ENCODE data around the gene MEN1.

MEN1 gene

DNA sequence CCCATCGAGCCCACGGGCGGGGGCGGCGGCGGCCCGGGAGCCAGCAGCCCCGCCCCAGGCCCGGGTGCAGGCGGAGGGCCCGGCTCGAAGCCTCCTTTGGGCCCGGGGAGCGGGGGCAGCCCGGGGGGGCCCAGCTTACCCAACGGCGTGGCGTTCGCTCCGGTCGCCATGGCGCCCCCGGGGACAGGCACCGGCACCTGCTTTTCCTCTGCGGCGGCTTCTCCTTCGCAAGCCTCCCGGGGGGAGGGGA lies 32.2 kb downstream of the MEN1 start:
- no peak for DNase-seq

GRCh38 chr11:64777449-64778222 lies 32.7 kb downstream of the MEN1 start:
- peak; percentile 94 for DNase-seq

DNA sequence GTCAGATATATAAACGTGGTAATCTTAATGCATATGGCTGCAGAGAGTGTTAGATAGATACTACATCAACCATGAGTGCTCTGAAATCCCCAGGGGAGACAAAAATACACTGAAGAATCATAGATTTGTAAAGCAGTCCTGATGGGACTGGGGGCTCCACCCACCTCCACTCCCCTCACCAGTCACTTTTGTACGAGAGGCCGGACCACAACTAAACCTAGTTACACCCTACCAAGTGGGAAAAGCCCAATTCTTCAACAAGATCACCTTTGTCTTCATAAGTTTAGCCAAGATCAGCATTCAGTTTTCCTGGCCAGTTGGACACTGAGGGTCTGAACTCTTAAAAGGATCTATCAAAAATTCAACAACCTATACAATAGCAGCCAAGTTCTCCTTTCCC lies 33.5 kb downstream of the MEN1 start:
- DNase-seq, result no peak

DNA sequence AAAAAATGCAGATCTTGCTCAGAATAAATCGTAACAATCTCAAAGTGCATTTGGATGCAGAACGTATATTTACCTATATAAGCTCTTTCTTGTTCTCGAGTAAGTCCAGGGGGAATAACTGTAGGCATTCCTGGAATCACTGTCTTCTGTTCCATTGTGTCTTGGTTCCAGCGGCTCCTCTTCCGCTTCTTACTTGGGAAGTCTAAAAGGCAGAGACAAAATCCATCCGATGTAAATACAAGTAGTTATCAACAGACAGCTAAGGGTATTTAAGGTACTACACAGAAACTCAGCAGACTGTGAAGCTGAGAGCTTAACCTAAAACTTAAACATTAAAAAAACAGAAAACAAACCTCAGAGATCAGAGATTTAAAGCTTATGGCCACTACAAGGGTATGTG lies 33.9 kb downstream of the MEN1 start:
- no peak for DNase-seq

DNA sequence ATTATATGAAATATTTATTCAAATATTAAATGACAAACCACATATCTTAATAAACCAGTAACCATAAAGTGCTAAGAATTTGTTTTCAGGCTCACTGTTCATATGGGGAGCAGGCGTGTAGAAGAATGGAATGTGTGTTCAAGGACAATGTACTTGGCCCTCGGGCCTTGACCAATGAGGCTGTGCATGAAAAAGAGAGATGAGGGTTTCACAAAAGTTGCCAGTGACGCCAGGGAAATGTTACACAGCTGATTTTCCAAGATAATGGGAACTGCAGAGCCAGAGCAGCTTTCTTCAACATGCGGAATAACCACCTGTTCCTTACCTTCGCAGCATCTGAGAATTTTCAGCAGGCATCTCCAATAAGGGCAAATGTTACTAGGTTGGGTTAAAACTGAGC lies 36.2 kb downstream of the MEN1 start:
- DNase-seq, result no peak

DNA sequence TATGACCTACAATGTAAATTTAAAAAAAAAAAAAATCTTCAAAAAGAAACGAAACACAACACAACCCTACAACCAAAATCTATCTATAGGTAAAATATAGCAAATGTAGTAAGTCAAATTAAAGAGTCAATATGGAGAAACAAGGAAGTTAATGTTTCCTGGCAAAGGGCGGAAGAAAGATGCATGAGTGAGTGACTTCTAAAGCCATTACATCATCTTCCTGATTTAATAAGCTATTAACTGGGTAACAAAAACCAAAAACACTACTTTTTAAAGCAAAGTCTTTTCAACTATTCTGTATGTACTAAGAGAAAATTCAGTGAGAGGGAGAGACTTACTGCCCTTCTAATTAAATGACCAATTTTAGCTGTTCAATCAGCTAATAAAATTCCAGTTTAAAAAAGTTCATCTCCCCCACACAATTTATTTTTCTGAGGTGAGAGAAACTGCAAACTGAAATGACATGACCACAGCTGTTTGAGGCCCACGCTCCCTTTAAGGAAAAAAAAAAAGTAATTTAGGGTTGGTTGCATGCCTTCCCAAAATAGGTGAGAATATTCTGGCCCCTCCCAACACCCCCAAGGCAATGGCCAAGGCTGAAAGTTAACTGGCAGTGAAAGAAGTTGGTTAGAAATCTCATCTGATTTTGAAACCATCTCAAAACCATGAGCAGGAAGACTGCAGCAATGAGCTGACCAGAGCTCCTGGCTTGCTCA lies 37.9 kb downstream of the MEN1 start:
- DNase-seq, result no peak

DNA sequence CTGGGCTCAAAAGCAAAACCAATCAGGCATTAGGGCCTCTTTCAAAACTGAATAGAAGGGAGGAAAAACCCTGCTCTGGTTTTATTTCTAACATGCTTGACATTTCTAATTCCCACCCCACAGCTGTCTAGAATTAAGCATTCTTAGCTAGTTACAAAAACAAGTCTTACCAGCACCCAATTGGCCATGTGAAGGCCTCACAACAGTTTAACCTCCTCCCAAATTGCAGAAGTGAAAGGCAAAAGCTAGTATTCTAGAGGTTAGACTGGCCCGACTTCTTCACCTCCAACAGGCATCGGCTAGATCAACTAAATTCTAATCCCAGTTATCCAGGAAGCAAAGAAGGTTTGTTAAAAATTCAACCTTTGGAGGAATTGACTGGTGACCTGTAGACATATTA lies 38.5 kb downstream of the MEN1 start:
- DNase-seq, result no peak

GRCh38 chr11:64770120-64770519 lies 40.2 kb downstream of the MEN1 start:
- no peak for DNase-seq

DNA sequence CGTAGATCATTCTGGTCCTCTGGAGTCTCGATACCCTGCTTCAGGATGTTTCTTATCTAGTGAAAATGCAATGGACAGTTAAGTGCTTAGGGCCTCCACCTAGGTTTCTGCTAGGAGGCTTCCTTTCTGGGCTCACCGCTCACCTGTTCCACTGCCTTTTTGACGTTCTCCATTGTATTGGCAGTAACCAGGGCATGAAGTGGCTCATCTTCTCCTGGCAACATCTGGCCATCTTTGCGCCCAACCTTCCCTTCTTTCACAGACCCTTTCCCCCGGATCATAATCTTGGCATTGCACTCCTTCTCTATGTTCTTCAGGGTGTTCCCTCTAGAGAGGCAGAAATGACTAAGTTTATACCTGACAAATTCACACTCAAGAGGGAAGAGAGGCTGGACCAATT lies 41.1 kb downstream of the MEN1 start:
- no peak for DNase-seq

- no peak for DNase-seq
These were observed 42.1 kb downstream of the MEN1 start for GRCh38 chr11:64768300-64768694.

- DNase-seq, result peak; percentile 86
These were observed 42.7 kb downstream of the MEN1 start for GRCh38 chr11:64767344-64768299.

GRCh38 chr11:64766881-64767280 lies 43.5 kb downstream of the MEN1 start:
- no peak for DNase-seq

DNA sequence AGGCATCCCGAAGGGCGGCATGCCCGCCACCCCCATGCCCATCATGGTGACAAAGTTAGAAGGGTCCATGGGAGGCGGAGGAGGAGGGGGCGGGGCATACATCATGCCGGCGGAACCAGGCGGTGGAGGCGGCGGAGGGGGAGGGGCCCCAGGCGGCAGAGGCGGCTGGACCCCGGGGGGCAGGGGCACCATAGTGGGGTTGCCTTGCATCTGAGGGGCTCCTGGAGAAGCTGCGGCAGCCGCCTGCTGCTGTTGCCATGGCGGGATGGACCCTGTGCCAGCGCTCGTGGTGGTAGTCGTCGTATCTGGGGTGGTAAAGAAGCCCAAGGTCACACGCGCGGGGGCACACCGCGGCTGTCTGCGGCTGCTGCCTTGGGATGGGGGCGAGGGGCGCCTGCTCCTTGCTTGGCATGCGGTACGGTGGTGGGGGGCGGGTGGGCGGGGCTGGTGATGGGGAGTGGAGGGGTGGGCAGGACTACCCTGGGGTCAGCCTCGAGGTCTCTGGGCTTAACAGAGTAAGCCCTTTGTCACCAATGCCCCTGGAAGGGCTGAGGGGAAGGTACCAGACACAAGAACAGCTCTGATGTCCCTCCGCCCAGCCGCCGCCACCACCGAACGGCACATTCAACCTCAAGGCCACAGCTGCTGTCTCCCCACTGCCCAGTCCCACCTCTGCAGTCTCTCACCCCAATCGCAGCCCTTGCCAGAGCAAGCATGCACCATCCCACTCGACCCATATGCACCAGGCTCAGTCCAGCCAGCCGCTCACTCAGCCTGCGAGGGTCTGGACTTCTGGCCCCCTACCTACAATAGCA lies 44.3 kb downstream of the MEN1 start:
- DNase-seq, result no peak

DNA sequence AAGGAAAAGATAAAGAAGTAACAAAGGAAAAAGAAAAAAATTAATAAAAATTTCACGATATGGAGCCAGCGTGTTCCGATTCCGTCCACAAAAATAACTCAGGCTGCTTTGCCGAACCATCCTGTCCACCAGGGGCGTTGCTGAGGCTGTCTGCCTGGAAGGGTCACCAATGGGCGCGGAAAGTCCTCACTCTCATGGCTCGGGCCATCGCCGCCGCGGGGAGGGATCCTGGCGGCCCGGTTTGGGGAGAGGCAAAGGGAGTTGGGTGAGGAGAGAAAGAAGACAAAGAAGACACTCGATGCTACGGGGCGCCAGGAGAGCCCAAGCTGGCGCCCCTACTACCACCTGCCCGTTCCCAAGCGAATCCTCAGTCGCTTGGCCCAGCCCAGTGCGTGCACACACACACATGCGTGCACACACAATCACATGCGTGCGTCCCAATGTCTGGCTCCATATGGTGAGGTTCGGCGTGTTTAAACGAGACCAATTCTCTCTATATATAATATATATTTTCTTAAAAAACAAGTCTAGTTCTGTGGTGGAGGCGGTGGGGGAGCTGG lies 45.0 kb downstream of the MEN1 start:
- DNase-seq, result peak; percentile 35

DNA sequence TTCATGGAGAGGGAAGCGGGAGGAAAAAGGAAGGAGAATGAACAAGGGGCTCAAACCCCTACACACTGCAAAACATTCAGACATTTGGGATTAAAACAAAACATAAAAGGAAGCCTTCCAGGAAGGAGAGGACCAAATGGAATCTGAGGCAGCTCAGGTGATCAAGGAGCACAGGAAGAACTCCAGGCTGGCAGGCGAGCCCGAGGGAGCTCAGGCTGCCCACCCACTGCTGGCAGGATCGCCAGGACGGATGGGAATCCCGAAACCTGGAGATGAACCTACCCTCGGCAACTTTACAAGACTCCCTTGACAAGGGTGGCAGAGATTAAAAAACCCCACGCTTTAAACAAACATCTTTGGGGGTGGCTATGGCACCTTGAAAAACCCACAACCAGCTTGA lies 45.6 kb downstream of the MEN1 start:
- DNase-seq, result no peak

GRCh38 chr11:64764040-64764611 lies 46.2 kb downstream of the MEN1 start:
- no peak for DNase-seq

DNA sequence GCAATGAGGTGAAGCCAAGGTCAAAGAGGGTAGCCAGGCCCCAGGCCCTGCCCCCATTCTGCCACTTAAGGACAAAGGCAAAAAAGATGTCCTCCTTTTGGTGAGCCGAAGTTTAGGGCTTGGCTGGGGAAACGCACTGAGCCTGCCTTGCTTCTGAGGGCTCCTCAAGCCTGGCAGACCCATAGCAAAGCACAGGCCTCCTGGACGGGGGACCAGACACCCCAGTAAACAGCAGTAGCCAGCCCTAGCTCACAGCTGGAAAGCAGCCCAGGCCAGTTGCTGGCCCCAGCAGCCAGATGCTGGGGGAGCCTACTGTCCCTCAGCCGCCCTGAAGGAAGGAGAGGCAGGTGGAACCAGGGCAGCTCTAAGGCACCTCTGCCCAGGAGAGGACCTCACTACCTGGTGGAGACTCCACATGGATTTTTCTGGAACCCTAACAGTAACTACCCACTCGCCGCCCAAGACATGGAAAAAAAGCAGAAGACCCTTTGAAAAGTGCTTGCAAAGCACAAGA lies 46.8 kb downstream of the MEN1 start:
- DNase-seq, result peak; percentile 39

DNA sequence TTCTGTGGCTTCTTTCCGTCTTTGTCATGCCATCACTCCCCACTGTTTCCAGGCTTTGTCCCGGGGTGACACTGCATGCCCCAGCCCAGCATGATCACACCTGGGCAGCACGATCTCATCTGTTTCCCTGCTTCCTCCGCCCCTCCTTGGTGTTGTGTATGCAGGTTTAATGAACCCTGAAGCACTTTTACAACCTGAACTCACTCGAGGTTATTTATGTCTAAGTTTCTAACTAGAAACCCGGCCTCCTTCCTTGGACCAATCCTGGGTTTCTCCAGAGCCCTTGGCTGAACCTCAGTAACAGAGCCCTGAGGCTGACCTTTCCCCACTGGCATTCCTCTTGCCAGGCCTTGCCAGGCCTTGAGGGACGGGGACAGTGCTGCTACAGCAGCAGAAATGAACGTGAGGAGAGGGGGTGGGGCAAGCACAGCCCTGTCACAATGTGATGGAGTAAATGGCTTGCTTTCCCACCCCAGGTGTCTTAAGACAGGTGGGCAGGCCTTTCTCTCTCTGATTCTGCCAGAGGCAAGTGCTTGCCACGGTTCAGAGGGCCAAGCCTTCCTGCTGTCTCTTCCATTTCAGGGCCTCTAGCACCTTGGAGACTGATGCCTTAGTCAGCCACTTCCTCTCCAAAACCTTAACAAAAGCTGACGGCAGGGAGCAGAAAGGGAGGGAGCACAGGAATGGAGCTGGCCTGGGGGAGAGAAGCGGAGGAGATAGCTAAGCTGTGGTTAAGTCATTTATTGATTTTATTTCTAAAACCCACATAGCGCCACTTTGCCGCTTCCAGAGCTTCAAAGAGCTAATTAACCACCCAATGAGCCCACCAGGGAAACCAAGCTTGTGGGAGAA lies 47.5 kb downstream of the MEN1 start:
- peak; percentile 62 for DNase-seq

DNA sequence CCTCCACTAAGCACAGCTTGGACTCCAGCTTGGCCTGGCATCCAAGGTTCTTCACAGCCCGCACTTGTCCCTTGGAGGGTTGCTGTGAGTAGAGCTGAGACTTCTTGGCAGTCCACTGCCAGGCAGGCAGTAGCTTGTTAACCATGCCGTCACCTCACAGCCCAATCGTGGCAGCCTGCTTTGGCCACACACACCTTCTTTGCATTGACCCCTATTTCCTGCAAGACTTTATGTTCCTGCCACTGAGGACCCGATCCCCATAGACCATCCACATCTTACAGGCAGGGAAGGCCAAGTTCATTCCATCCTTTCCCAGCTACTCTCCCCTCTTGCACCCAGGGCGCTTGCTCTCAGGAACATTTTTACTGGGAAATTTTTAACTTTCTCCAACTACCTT lies 48.1 kb downstream of the MEN1 start:
- peak; percentile 51 for DNase-seq

GRCh38 chr11:64760759-64761420 lies 49.5 kb downstream of the MEN1 start:
- DNase-seq, result no peak

All from DMS53 (cell line).